GM12892 (cell line): Measurements from ENCODE around the gene TMEM184A.

Source experiments
- POLR2A ChIP-seq: IDR thresholded peaks from 2 replicates; pipeline ENCODE4 v1.6.1; 2011; ENCODE audit warnings: low read depth, low read length, control low read depth
- TAF1 ChIP-seq: IDR thresholded peaks from 2 replicates; pipeline ENCODE4 v1.6.1; 2011; ENCODE audit warnings: low read depth, mild to moderate bottlenecking, control low read depth, low read length, borderline replicate concordance

DNA sequence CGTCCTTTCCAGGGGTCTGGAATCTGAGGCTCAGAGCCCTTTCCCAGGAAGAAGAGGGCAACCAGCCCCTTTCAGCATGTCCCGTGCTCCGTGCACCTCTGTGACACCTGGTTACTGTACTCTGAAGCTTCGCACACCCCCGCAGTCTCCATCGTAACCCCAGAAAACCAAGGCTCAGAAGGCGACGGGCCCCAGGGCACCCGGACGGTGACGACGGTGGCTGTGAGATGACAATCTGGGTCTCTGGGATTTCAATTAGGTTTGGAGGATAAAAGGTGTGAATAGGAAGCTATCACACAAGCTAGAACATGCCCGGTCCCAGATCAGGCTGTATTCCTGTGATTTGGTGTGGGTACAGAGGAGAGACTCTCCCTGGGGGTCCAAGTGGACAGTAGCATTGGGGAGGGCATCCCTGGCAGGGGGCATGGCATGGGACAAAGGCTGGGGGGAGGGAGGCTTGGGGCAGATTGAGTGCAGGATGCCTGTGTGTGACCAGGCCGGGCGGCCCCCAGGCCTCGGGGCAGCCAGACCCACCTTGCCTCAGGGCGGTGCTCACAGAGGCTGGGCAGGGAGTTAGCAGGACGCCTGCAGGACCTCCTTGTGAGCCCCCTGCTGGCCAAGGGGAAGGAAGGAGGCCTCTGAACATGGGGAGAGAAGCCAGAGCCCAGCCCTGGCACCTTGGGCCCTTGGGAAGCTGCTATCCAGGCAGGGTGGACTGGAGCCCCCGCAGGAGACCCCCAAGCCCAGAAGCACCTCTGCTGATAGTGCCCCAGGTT lies 37.3 kb upstream of the TMEM184A start:
- TF ChIP-seq POLR2A (no peak), TAF1 (no peak)
